Measurements from ENCODE around the gene TENT4A.

Gene TENT4A

DNA sequence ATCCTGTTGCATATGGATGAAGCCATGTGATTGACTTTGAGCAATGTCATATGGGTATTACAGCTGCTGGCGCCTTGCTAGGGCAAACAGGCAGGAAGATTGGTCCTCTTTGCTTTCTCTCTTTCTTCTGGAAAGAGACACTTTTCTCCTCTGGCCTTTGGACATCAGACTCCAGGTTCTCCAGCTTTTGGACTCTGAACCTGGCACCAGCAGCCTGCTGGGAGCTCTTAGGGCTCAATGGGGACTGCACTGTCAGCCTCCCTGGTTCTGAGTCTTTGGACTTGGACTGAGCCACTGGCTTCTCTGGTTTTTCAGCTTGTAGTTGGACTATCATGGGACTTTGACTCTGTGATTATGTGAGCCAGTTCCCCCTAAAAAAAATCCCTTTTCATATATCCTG is 34.8 kb upstream of the TENT4A start:
- Histone ChIP-seq H3K4me3 (ENCODE audit: low read depth, low read length) (no peak overlapping the region), H3K4me1 (no peaks in the 10 kb centered on the region), H3K9me3 (ENCODE audit: control insufficient read depth, low read length) (no peaks in the 10 kb centered on the region), H2AFZ (no peak overlapping the region), H3K9ac (no peak overlapping the region), H3K36me3 (ENCODE audit: control insufficient read depth, insufficient read depth, low read length) (no peaks in the 10 kb centered on the region), H3K79me2 (no peaks in the 10 kb centered on the region), H3K4me2 (ENCODE audit: low read length) (no peak overlapping the region), H3K27me3 (ENCODE audit: control insufficient read depth, insufficient read depth, low read length) (no peaks in the 10 kb centered on the region), H3K27ac (no peak overlapping the region)
- TF ChIP-seq, protein P1, sequence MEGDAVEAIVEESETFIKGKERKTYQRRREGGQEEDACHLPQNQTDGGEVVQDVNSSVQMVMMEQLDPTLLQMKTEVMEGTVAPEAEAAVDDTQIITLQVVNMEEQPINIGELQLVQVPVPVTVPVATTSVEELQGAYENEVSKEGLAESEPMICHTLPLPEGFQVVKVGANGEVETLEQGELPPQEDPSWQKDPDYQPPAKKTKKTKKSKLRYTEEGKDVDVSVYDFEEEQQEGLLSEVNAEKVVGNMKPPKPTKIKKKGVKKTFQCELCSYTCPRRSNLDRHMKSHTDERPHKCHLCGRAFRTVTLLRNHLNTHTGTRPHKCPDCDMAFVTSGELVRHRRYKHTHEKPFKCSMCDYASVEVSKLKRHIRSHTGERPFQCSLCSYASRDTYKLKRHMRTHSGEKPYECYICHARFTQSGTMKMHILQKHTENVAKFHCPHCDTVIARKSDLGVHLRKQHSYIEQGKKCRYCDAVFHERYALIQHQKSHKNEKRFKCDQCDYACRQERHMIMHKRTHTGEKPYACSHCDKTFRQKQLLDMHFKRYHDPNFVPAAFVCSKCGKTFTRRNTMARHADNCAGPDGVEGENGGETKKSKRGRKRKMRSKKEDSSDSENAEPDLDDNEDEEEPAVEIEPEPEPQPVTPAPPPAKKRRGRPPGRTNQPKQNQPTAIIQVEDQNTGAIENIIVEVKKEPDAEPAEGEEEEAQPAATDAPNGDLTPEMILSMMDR (IDR thresholded peaks at IDR 0.05) = no peak

DNA sequence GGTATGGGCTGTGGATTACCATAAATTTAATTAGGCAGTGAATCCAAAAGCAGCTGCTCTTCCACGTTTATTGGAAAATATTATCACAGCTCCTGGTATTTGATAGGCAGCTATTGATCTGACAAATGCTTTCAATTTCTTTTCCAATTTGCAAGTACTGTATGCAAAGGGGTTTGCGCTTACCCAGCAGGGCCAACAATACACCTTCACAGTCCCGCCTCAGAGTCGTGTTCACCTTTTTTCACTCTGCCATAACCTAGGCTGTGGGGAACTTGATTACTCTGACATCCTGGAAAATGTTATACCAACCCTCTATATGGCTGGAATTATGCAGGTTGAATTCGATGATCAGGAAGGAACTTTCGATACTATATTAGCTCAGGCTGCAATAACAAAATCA is 32.3 kb upstream of the TENT4A start:
- Histone ChIP-seq H2AFZ (no peak overlapping the region), H3K4me3 (ENCODE audit: low read depth, low read length) (no peak overlapping the region), H3K4me1 (no peaks in the 10 kb centered on the region), H3K4me2 (ENCODE audit: low read length) (no peak overlapping the region), H3K79me2 (no peaks in the 10 kb centered on the region), H3K9ac (no peak overlapping the region), H3K36me3 (ENCODE audit: control insufficient read depth, insufficient read depth, low read length) (no peaks in the 10 kb centered on the region), H3K9me3 (ENCODE audit: control insufficient read depth, low read length) (no peaks in the 10 kb centered on the region), H3K27me3 (ENCODE audit: control insufficient read depth, insufficient read depth, low read length) (no peaks in the 10 kb centered on the region), H3K27ac (no peak overlapping the region)
- TF ChIP-seq, protein P1 (IDR thresholded peaks at IDR 0.05) = no peak

DNA sequence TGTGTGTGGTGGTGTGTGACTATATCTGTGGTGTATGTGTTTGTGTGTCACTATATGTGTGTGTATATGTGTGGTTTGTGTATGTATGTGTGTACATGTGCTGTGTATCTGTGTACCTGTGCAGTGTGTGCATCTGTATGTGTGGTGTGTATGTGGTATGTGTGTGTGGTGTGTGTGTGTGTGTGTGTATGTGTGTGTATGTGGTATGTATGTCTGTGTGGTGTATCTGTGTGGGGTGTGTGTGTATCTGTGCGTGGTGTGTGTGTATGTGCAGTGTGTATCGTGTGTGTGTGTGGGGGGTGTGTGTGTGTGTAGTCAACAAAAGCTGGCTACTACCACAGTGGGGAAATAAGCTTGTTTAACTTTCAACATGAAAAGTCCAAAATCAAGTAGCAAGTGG is 31.6 kb upstream of the TENT4A start:
- H3K4me1 ChIP-seq = no peaks in the 10 kb centered on the region
- H3K79me2 ChIP-seq = no peaks in the 10 kb centered on the region
- H3K4me3 ChIP-seq (ENCODE audit: low read depth, low read length) = no peak overlapping the region
- H3K36me3 ChIP-seq (ENCODE audit: control insufficient read depth, insufficient read depth, low read length) = no peaks in the 10 kb centered on the region
- no peaks in the 10 kb centered on the region for H3K27me3 ChIP-seq (ENCODE audit: control insufficient read depth, insufficient read depth, low read length)
- H3K9me3 ChIP-seq (ENCODE audit: control insufficient read depth, low read length) = no peaks in the 10 kb centered on the region
- no peak overlapping the region for H2AFZ ChIP-seq
- no peak overlapping the region for H3K9ac ChIP-seq
- H3K27ac ChIP-seq = no peak overlapping the region
- no peak overlapping the region for H3K4me2 ChIP-seq (ENCODE audit: low read length)
- TF ChIP-seq, protein P1 (IDR thresholded peaks at IDR 0.05) = no peak

DNA sequence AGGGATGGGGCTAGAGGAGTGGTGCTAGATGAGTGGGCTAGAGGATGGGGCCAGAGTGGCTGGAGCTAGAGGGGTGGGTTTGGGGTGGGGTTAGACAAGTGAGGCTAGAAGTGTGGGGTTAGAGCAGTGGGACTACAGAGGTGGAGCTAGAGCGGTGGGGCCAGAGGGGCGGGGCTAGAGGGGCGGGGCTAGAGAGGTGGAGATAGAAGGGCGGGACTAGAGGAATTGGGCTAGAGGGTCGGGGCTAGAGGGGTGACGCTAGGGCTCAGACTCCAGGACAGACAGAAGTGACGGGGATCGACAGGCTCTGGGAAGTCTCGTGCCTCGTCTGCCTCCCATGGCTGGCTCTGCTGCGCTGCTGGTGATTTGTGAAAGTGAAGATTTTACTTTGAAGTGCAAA is 31.0 kb upstream of the TENT4A start:
- H3K9ac ChIP-seq = no peak overlapping the region
- no peak overlapping the region for H3K27ac ChIP-seq
- no peaks in the 10 kb centered on the region for H3K9me3 ChIP-seq (ENCODE audit: control insufficient read depth, low read length)
- H3K4me3 ChIP-seq (ENCODE audit: low read depth, low read length) = no peak overlapping the region
- no peaks in the 10 kb centered on the region for H3K4me1 ChIP-seq
- TF ChIP-seq, protein P1 (IDR thresholded peaks at IDR 0.05) = no peak
- H3K4me2 ChIP-seq (ENCODE audit: low read length) = no peak overlapping the region
- no peaks in the 10 kb centered on the region for H3K79me2 ChIP-seq
- no peaks in the 10 kb centered on the region for H3K36me3 ChIP-seq (ENCODE audit: control insufficient read depth, insufficient read depth, low read length)
- H2AFZ ChIP-seq = no peak overlapping the region
- no peaks in the 10 kb centered on the region for H3K27me3 ChIP-seq (ENCODE audit: control insufficient read depth, insufficient read depth, low read length)

DNA sequence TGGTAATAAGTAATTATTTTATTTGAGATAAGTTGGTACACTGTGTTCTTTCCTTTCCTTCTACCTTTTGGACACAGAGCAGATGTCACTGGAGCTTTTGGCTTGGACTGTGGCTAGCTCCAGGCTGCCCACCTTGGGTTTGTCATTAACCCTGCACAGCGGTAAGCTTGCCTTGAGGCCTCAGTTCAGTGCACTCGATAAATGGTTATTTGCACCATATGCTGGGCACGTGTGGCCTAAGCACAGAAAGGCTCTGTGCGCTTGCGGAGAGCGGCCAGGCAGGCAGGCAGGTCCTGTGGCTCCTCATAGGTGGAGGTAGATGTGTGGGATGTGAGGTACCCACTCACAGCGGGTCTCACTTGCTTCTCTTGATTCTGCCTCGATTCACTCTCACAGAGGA is 30.0 kb upstream of the TENT4A start:
- no peaks in the 10 kb centered on the region for H3K9me3 ChIP-seq (ENCODE audit: control insufficient read depth, low read length)
- H2AFZ ChIP-seq = no peak overlapping the region
- TF ChIP-seq, protein P1 (IDR thresholded peaks at IDR 0.05) = no peak
- no peak overlapping the region for H3K27ac ChIP-seq
- no peak overlapping the region for H3K9ac ChIP-seq
- no peaks in the 10 kb centered on the region for H3K79me2 ChIP-seq
- H3K4me2 ChIP-seq (ENCODE audit: low read length) = no peak overlapping the region
- H3K4me3 ChIP-seq (ENCODE audit: low read depth, low read length) = no peak overlapping the region
- no peaks in the 10 kb centered on the region for H3K27me3 ChIP-seq (ENCODE audit: control insufficient read depth, insufficient read depth, low read length)
- no peaks in the 10 kb centered on the region for H3K4me1 ChIP-seq
- H3K36me3 ChIP-seq (ENCODE audit: control insufficient read depth, insufficient read depth, low read length) = no peaks in the 10 kb centered on the region

Measured in parathyroid adenoma (tissue), 2 donors.